GM18867 (cell line): ENCODE results near the gene NOC4L.
"Not testable (repeated sequence)": the region's sequence is repeated elsewhere in the genome, so short reads cannot be mapped to it uniquely, and the experiment has no call there.

Experiments
- ATAC-seq: cut with Tn5 transposase; IDR thresholded peaks from one replicate; pipeline ENCODE4 v1.9.1; 2021; ENCODE audit warnings: mild to moderate bottlenecking, moderate library complexity; ENCODE audit not compliant: unreplicated experiment

Gene NOC4L

GRCh38 chr12:132144115-132144809 lies at the start of gene NOC4L, which contains the start of gene DDX51:
Gene NOC4L (plus strand): TSS chr12:132144457. CDS start chr12:132144489, 32 bp downstream.
Gene DDX51 (minus strand): TSS chr12:132144319. CDS start chr12:132144296, 23 bp downstream.
- peak; percentile 81 for ATAC-seq

- no peak for ATAC-seq
Measured at GRCh38 chr12:132095520-132096409, 48.5 kb upstream of the NOC4L start.

GRCh38 chr12:132099739-132100138 lies 44.5 kb upstream of the NOC4L start:
- ATAC-seq = no peak

- no peak for ATAC-seq
Measured at GRCh38 chr12:132100306-132101065, 43.8 kb upstream of the NOC4L start.

GRCh38 chr12:132102297-132102696 lies 42.0 kb upstream of the NOC4L start:
- ATAC-seq = no peak

GRCh38 chr12:132103072-132103471 lies 41.2 kb upstream of the NOC4L start:
- ATAC-seq = not testable (repeated sequence)

GRCh38 chr12:132103542-132104308 lies 40.5 kb upstream of the NOC4L start:
- ATAC-seq = no peak

- no peak for ATAC-seq
Measured at GRCh38 chr12:132105467-132105866, 38.8 kb upstream of the NOC4L start.

- no peak for ATAC-seq
Measured at GRCh38 chr12:132106921-132107320, 37.3 kb upstream of the NOC4L start.

GRCh38 chr12:132108211-132108832 lies 35.9 kb upstream of the NOC4L start:
- no peak for ATAC-seq

- no peak for ATAC-seq
Measured at GRCh38 chr12:132109741-132110140, 34.5 kb upstream of the NOC4L start.

GRCh38 chr12:132110677-132111076 lies 33.6 kb upstream of the NOC4L start:
- no peak for ATAC-seq

GRCh38 chr12:132111654-132112304 lies 32.5 kb upstream of the NOC4L start:
- ATAC-seq = no peak

- ATAC-seq = no peak
Measured at GRCh38 chr12:132114667-132115066, 29.6 kb upstream of the NOC4L start.

GRCh38 chr12:132115500-132115899 lies 28.8 kb upstream of the NOC4L start:
- ATAC-seq = no peak

GRCh38 chr12:132116709-132117557 lies 27.3 kb upstream of the NOC4L start:
- ATAC-seq = no peak

GRCh38 chr12:132117558-132117875 lies 26.7 kb upstream of the NOC4L start:
- no peak for ATAC-seq

GRCh38 chr12:132118876-132119275 lies 25.4 kb upstream of the NOC4L start:
- ATAC-seq = no peak

GRCh38 chr12:132121283-132121682 lies 23.0 kb upstream of the NOC4L start:
- no peak for ATAC-seq
